NT2/D1 (cell line): ENCODE measurements around the gene C10orf90.
"Not testable (repeated sequence)": the region's sequence is repeated elsewhere in the genome, so short reads cannot be mapped to it uniquely, and the experiment has no call there.

ENCODE experiments used
- DNase-seq: peaks from one replicate; pipeline ENCODE4 v3.0.0-alpha.2; 2011; ENCODE audit warnings: low read depth, low spot score
- H3K27me3 ChIP-seq: 2 replicates; pipeline ENCODE4 v1.6.0; 2011; ENCODE audit warnings: mild to moderate bottlenecking; ENCODE audit not compliant: insufficient read length, insufficient read depth
- H3K36me3 ChIP-seq: 2 replicates; pipeline ENCODE4 v1.6.1; 2011; ENCODE audit warnings: mild to moderate bottlenecking, low read length, mixed read lengths; ENCODE audit not compliant: insufficient read depth, insufficient read length
- H3K4me1 ChIP-seq: 2 replicates; pipeline ENCODE4 v1.5.1; 2011; ENCODE audit not compliant: insufficient read depth, insufficient read length
- H3K4me3 ChIP-seq: 2 replicates; pipeline ENCODE4 v1.5.1; 2011; ENCODE audit warnings: low read depth; ENCODE audit not compliant: insufficient read length
- H3K9ac ChIP-seq: 2 replicates; pipeline ENCODE4 v1.6.0; 2011; ENCODE audit warnings: low read depth; ENCODE audit not compliant: insufficient read length
- H3K9me3 ChIP-seq: 2 replicates; pipeline ENCODE4 v1.5.1; 2011; ENCODE audit warnings: mild to moderate bottlenecking, low read length; ENCODE audit not compliant: insufficient read depth
- SUZ12 ChIP-seq: IDR thresholded peaks from 2 replicates; pipeline ENCODE4 v1.6.1; 2011; ENCODE audit not compliant: insufficient read length, insufficient read depth; ENCODE audit errors: extremely low read depth
- YY1 ChIP-seq: IDR thresholded peaks from 2 replicates; pipeline ENCODE4 v1.6.1; 2011; ENCODE audit not compliant: insufficient read length, insufficient read depth
- ZNF274 ChIP-seq: IDR thresholded peaks from 2 replicates; pipeline ENCODE4 v1.6.1; 2011; ENCODE audit warnings: mild to moderate bottlenecking, low read depth, low read length

C10orf90 gene

DNA sequence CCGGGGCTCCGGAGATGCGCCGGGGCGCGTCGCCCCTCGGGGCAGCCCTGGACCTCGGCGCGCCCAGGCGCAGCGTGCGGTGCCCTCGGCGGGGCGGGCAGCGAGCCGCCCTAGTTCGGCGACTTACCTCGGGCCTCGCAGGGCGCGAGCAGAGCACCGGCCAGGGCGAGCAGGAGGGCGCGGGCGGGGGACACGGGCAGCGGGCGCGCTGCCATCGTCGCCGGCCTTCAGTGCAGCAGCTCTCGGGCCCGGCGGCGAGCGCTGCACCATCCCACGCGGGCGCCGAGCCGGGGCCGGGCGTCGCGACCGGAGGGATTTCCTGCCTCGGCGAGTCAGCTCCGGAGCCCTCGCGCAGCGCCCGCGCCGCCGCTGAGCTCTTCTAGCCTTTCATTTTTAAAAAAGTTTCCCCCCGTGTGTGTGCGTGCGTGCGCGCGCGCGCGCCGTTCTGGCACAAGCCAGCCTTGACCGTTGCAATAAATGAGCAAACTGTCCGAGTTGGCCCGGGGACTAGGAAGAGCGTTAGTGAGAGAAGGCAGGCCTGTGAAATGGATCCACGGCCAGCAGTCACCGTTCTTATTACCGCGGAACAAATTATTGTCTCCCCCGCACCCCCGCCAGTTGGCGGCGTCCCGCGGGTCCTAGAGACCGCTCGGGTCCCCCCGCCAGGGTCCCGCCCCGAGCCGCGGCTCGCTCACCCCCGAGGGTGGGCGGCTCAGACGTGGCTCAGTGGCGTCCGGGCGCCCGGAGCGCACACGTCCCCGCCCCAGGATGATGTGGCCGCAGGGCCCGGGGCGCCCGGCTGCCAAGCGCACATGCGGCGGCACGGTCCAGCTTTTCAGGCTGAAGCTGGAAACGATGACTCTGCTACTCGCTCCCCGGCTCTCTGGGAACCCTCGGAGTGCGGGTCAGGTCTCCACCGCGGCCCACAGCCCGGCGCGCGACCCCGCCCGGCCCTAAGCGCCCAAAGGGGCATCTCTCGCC is 282.3 kb downstream of the C10orf90 start, which contains the start of gene ADAM12:
Gene ADAM12 (minus strand): TSS at position 547 of the 981 bp plus-strand sequence. CDS start 332 bp downstream, at position 215.
- Histone ChIP-seq H3K4me3 (peak within 1 kb of the TSS; percentile 63), H3K27me3 (peaks cover 40% of the 10 kb centered on the region), H3K36me3 (no peaks in the 10 kb centered on the region), H3K9ac (peak within 1 kb of the TSS; percentile 61), H3K9me3 (no peaks in the 10 kb centered on the region), H3K4me1 (no peaks in the 10 kb centered on the region)
- DNase-seq = no peak
- no peak for TF ChIP-seq SUZ12
- no peak for TF ChIP-seq YY1
- no peak for TF ChIP-seq ZNF274

GRCh38 chr10:126387041-126387921 is 283.2 kb downstream of the C10orf90 start:
- TF ChIP-seq ZNF274 (no peak), YY1 (no peak), SUZ12 (no peak)
- peak; percentile 35 for DNase-seq
- Histone ChIP-seq H3K4me1 (no peaks in the 10 kb centered on the region), H3K9me3 (no peaks in the 10 kb centered on the region), H3K4me3 (peak overlapping the region; percentile 63), H3K27me3 (peaks cover 40% of the 10 kb centered on the region), H3K9ac (no peak overlapping the region), H3K36me3 (no peaks in the 10 kb centered on the region)

DNA sequence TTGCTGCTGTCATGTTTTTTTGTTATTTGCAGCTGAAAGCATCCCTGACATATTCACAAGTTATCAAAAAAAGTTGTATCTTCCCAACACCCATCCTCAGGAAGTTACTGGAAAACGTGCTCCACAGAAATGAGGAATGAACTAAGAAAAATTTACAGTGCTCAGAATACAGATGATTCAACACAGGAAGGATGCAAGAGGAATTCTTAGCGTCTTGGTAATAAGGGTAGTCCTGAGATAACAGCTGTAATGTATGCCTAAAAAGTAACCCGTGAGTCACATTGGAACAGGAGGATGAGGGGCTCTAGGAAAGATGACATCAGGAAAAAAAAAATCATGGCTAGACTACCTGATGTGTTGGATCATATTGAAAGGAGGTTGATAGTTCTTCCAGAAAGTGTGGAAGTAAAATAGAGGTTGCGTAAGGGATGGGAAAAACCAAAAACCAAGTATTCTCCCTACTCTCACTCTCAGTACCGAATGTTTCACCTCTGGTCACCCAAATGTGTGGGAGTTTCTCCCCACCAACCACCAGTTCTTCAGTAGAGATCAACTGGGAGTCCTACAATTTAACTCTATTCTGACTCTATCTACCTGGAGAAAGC is 286.1 kb downstream of the C10orf90 start:
- H3K36me3 ChIP-seq = no peaks in the 10 kb centered on the region
- no peaks in the 10 kb centered on the region for H3K4me1 ChIP-seq
- no peak overlapping the region for H3K9ac ChIP-seq
- DNase-seq = no peak
- TF ChIP-seq ZNF274 (no peak), SUZ12 (no peak), YY1 (no peak)
- H3K27me3 ChIP-seq = peaks cover 29% of the 10 kb centered on the region
- no peaks in the 10 kb centered on the region for H3K9me3 ChIP-seq
- no peak overlapping the region for H3K4me3 ChIP-seq

- H3K36me3 ChIP-seq = no peaks in the 10 kb centered on the region
- DNase-seq = no peak
- H3K9ac ChIP-seq = no peak overlapping the region
- no peaks in the 10 kb centered on the region for H3K27me3 ChIP-seq
- peaks cover 5% of the 10 kb centered on the region for H3K9me3 ChIP-seq
- TF ChIP-seq YY1 (no peak), ZNF274 (no peak), SUZ12 (no peak)
- H3K4me1 ChIP-seq = no peaks in the 10 kb centered on the region
- no peak overlapping the region for H3K4me3 ChIP-seq
These were observed 290.0 kb downstream of the C10orf90 start for GRCh38 chr10:126380352-126381076.

- DNase-seq, H3K27me3 ChIP-seq, H3K9ac ChIP-seq, H3K4me3 ChIP-seq, H3K36me3 ChIP-seq, H3K4me1 ChIP-seq: not testable (repeated sequence)
- peaks cover 11% of the 10 kb centered on the region for H3K9me3 ChIP-seq
These were observed 291.3 kb downstream of the C10orf90 start for GRCh38 chr10:126379166-126379565.

DNA sequence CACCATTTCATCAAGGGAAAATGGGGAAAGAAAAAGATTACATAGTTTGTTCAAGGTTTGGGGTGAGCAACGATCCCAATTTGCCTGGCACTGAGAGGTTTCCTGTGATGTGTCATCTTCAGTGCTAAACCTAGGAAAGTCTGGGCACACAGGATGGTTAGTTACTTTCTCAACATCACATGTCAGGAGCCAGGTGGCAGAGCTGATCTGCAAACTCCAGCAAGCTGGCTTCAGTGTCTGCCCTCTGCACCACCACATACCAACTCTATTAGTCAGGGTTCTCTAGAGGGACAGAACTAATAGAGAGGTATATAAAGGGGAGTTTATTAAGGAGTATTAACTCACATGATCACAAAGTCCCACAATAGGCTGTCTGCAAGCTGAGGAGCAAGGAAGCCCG is 293.5 kb downstream of the C10orf90 start:
- no peaks in the 10 kb centered on the region for H3K4me1 ChIP-seq
- no peaks in the 10 kb centered on the region for H3K27me3 ChIP-seq
- H3K4me3 ChIP-seq = no peak overlapping the region
- TF ChIP-seq YY1 (no peak), ZNF274 (no peak), SUZ12 (no peak)
- H3K9me3 ChIP-seq = peaks cover 12% of the 10 kb centered on the region
- no peak overlapping the region for H3K9ac ChIP-seq
- DNase-seq = no peak
- no peaks in the 10 kb centered on the region for H3K36me3 ChIP-seq
